Limb (tissue), 2 donors: ENCODE data around the gene MTERF4.

Experiments
- DNase-seq, 2 donors: peaks; one replicate each; pipeline ENCODE4 v3.0.0-alpha.2; 2016; ENCODE audit errors: extremely low spot score in 2 of 2

MTERF4 gene

GRCh38 chr2:241134711-241135110 is 32.6 kb upstream of the MTERF4 start:
- no peak for DNase-seq

GRCh38 chr2:241133436-241133820 is 31.3 kb upstream of the MTERF4 start:
- DNase-seq: no peak

GRCh38 chr2:241132538-241133435 is 30.7 kb upstream of the MTERF4 start:
- DNase-seq: no peak

- DNase-seq: no peak
Observed at GRCh38 chr2:241131531-241131930, 29.4 kb upstream of the MTERF4 start.

- no peak for DNase-seq
Observed at GRCh38 chr2:241130316-241130715, 28.2 kb upstream of the MTERF4 start.

- DNase-seq: no peak
Observed at GRCh38 chr2:241129086-241129871, 27.2 kb upstream of the MTERF4 start.

GRCh38 chr2:241128266-241128665 is 26.2 kb upstream of the MTERF4 start:
- DNase-seq: no peak

- DNase-seq: no peak
Observed at GRCh38 chr2:241126771-241127202, 24.7 kb upstream of the MTERF4 start.

GRCh38 chr2:241126201-241126611 is 24.1 kb upstream of the MTERF4 start:
- no peak for DNase-seq

GRCh38 chr2:241125626-241126025 is 23.5 kb upstream of the MTERF4 start:
- no peak for DNase-seq

GRCh38 chr2:241123816-241124536 is 21.9 kb upstream of the MTERF4 start:
- DNase-seq: no peak

GRCh38 chr2:241122376-241123002 is 20.4 kb upstream of the MTERF4 start:
- DNase-seq: no peak

- no peak for DNase-seq
Observed at GRCh38 chr2:241121008-241121407, 18.9 kb upstream of the MTERF4 start.

GRCh38 chr2:241120440-241120839 is 18.4 kb upstream of the MTERF4 start:
- DNase-seq: no peak

- no peak for DNase-seq
Observed at GRCh38 chr2:241118737-241119505, 16.8 kb upstream of the MTERF4 start.

- DNase-seq: no peak
Observed at GRCh38 chr2:241116606-241117560, 14.8 kb upstream of the MTERF4 start.

- DNase-seq: no peak
Observed at GRCh38 chr2:241115361-241115760, 13.3 kb upstream of the MTERF4 start.

- DNase-seq: no peak
Observed at GRCh38 chr2:241114836-241115235, 12.7 kb upstream of the MTERF4 start.

GRCh38 chr2:241112592-241112991 is 10.5 kb upstream of the MTERF4 start:
- no peak for DNase-seq
